Measurements from ENCODE around the gene NR5A2.

DNA sequence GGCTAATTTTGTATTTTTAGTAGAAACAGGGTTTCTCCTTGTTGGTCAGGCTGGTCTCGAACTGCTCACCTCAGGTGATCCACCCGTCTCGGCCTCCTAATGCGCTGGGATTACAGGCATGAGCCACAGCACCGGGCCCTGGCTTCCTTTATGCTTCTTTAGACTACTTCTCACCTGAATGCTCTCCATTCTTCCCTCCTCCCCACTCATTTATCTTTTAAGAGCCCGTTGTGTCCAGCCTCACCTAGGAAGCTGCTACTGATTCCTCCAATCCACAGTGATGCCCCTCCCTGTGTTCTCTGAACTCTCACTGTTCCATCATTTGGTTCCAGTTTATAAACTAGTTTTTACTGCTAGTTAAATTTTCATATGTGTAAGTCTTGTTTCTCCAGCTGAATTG is 44.9 kb upstream of the NR5A2 start:
- TF ChIP-seq GATA1 (IDR thresholded peaks at IDR 0.05; ENCODE audit: low read depth, low read length): no peak
- TF ChIP-seq POLR2A (IDR thresholded peaks at IDR 0.05; ENCODE audit: low read length): no peak
